ENCODE data around the gene LHPP.

Gene LHPP

DNA sequence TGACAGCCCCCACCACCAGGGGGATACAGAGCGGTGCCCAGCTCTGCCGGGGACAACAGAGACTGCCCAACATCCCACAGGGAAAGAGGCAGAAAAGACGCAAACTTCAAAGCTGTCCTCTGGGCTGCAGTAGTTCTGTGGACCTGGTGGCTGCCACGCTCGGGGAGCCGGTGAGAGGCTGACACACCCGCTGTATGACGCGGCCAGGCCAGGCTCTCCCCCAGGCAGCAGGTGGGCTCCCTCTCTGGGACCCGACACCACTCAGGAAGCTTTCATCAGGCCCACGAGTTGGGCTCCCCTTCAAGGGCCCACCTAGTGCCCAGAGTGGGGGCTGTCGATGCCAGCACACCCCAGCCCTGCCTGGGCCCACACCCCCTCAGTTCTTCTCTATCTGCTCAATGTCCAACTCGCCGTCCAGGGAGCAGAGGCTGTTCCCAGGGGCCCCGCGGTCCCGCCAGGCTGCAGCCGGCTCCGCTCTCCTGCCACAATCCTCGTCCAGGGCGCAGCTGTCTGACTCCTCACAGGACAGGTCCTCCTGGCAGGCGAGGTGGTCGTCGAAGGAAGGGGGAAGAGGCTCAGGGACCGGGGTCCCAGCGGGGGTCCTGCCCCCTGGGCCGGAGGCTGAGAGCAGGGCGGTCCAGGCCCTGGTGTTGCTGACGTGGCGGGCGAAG lies 161.4 kb downstream of the LHPP start:
- H4K20me1 ChIP-seq (ENCODE audit: insufficient read depth, low read length): no peaks in the 10 kb centered on the region
- H3K27ac ChIP-seq (ENCODE audit: low read depth, low read length, poor library complexity, severe bottlenecking): peak overlapping the region; percentile 93
- H3K9me2 ChIP-seq (ENCODE audit: low read depth, low read length): no peaks in the 10 kb centered on the region
- peaks cover 17% of the 10 kb centered on the region for H3K36me3 ChIP-seq (ENCODE audit: insufficient read depth, low read length)
- H3K79me2 ChIP-seq (ENCODE audit: insufficient read depth, low read length): no peaks in the 10 kb centered on the region
- no peaks in the 10 kb centered on the region for H3K9me3 ChIP-seq (ENCODE audit: low read length)
- H3K4me3 ChIP-seq (ENCODE audit: low read depth, low read length, poor library complexity, severe bottlenecking): no peak overlapping the region
- H3K9ac ChIP-seq (ENCODE audit: low read length): peak overlapping the region; percentile 17; the same call in 1 of the 2 replicates
- no peaks in the 10 kb centered on the region for H3K27me3 ChIP-seq (ENCODE audit: insufficient read depth, low read length)
- no peak overlapping the region for H2AFZ ChIP-seq (ENCODE audit: low read length)
- TF ChIP-seq CTCF (IDR thresholded peaks at IDR 0.05; ENCODE audit: low read length) (no peak), EZH2 (IDR thresholded peaks at IDR 0.05; ENCODE audit: borderline replicate concordance, low read length) (no peak)
- no peaks in the 10 kb centered on the region for H3F3A ChIP-seq (ENCODE audit: insufficient read depth, low read length)
- H3K4me1 ChIP-seq (ENCODE audit: insufficient read depth, low read length, severe bottlenecking): peaks cover 100% of the 10 kb centered on the region
- peak overlapping the region; percentile 22; the same call in 1 of the 2 replicates for H3K4me2 ChIP-seq (ENCODE audit: low read length)

GRCh38 chr10:124624006-124624405 lies 162.4 kb downstream of the LHPP start:
- H3K4me2 ChIP-seq (ENCODE audit: low read length): peak overlapping the region; percentile 22; the same call in 1 of the 2 replicates
- TF ChIP-seq EZH2 (IDR thresholded peaks at IDR 0.05; ENCODE audit: borderline replicate concordance, low read length): no peak
- TF ChIP-seq CTCF (IDR thresholded peaks at IDR 0.05; ENCODE audit: low read length): no peak
- no peaks in the 10 kb centered on the region for H3K27me3 ChIP-seq (ENCODE audit: insufficient read depth, low read length)
- H3K4me3 ChIP-seq (ENCODE audit: low read depth, low read length, poor library complexity, severe bottlenecking): no peak overlapping the region
- H3K9ac ChIP-seq (ENCODE audit: low read length): peak overlapping the region; percentile 20; the same call in 1 of the 2 replicates
- no peak overlapping the region for H2AFZ ChIP-seq (ENCODE audit: low read length)
- no peaks in the 10 kb centered on the region for H4K20me1 ChIP-seq (ENCODE audit: insufficient read depth, low read length)
- peaks cover 10% of the 10 kb centered on the region for H3K36me3 ChIP-seq (ENCODE audit: insufficient read depth, low read length)
- no peaks in the 10 kb centered on the region for H3F3A ChIP-seq (ENCODE audit: insufficient read depth, low read length)
- H3K4me1 ChIP-seq (ENCODE audit: insufficient read depth, low read length, severe bottlenecking): peaks cover 100% of the 10 kb centered on the region
- H3K27ac ChIP-seq (ENCODE audit: low read depth, low read length, poor library complexity, severe bottlenecking): peak overlapping the region; percentile 93
- H3K79me2 ChIP-seq (ENCODE audit: insufficient read depth, low read length): no peaks in the 10 kb centered on the region
- H3K9me2 ChIP-seq (ENCODE audit: low read depth, low read length): no peaks in the 10 kb centered on the region
- no peaks in the 10 kb centered on the region for H3K9me3 ChIP-seq (ENCODE audit: low read length)

DNA sequence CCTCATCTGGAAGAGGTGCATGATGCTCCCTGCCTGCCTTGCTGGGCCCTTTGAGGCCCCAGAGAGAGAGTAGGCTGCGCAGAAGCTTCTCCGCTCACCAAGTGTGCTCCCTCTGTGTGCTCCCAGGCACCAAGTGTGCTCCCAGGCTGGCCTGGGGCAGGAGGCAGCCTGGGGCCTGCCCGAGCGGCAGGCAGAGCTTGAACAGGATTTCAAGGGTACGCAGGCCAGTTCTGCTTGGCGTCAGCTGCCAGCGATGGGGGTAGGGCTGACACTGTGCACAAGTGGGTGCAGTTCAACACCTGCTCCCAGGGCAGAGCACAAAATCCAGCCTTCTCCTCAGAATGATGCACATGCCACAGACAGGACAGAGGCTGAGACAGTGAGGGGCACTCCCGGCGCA lies 162.8 kb downstream of the LHPP start:
- Histone ChIP-seq H3K4me3 (ENCODE audit: low read depth, low read length, poor library complexity, severe bottlenecking) (peak overlapping the region; percentile 2), H3K9me2 (ENCODE audit: low read depth, low read length) (no peaks in the 10 kb centered on the region), H3K9ac (ENCODE audit: low read length) (peak overlapping the region; percentile 4; the same call in 1 of the 2 replicates), H2AFZ (ENCODE audit: low read length) (no peak overlapping the region), H3K36me3 (ENCODE audit: insufficient read depth, low read length) (peaks cover 10% of the 10 kb centered on the region), H3K4me2 (ENCODE audit: low read length) (peak overlapping the region; percentile 22; the same call in 1 of the 2 replicates), H3K27ac (ENCODE audit: low read depth, low read length, poor library complexity, severe bottlenecking) (peak overlapping the region; percentile 93), H3K27me3 (ENCODE audit: insufficient read depth, low read length) (no peaks in the 10 kb centered on the region), H3F3A (ENCODE audit: insufficient read depth, low read length) (no peaks in the 10 kb centered on the region), H3K9me3 (ENCODE audit: low read length) (no peaks in the 10 kb centered on the region), H3K79me2 (ENCODE audit: insufficient read depth, low read length) (no peaks in the 10 kb centered on the region), H4K20me1 (ENCODE audit: insufficient read depth, low read length) (no peaks in the 10 kb centered on the region), H3K4me1 (ENCODE audit: insufficient read depth, low read length, severe bottlenecking) (peaks cover 100% of the 10 kb centered on the region)
- no peak for TF ChIP-seq CTCF (IDR thresholded peaks at IDR 0.05; ENCODE audit: low read length)
